Measurements from ENCODE around the gene GUCY1A2.
"Not testable (repeated sequence)": the region's sequence is repeated elsewhere in the genome, so short reads cannot be mapped to it uniquely, and the experiment has no call there.

Gene GUCY1A2

DNA sequence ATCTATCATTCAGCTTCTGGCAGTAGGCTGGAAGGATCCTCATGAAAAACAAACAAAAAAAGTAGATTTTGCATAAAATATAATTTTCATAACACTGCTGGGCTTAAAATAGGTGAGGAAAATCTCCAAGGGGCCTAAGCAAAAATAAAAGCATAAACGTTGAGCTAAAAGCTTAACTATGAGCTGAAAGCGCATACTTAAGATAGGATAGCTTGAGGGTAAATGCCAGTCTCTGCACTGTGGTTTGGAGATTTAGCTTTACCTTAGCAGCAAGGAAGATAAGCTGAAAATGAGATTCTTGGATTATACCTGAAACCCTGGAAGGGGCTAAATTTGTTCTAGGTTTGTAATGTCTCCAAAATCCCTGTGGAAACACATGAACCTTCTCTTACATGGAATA lies 183.7 kb downstream of the GUCY1A2 start:
- DNase-seq: no peak

DNA sequence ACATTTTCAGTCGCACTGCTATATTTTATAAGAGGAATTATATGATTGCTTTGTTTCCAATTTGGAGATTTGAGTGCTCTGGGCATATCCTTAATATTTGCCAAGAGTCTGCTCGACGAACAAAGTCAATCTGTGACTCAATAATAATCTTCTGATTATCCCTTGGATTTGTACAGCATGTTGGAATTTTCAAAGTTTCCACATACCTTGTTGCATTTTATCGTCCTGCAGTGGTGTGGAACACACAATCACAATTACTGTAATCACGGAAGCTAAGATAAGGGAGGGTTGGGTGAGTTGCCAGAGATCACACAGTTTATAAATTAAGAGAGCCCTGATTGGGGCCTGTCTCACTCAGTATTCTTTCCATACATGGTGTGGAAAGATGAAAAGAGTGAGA lies 189.3 kb downstream of the GUCY1A2 start:
- DNase-seq: no peak

DNA sequence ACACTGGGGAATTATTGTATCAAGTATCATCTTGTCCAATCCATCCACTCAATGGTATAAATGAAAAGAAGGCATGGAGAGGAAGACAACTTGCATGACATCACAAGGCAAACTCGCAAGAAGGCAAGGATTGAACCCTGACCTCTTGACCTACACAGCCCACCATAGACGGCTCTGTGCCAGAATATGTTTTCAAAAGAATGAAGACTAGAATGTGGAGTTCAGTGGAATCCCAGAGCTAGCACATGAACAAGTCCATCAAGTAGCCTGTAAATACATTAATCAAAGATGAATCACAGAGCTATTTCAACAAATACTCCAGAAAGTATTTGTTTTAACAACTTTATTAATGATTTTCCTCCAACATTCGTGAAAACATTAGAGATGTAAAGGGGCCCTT lies 189.7 kb downstream of the GUCY1A2 start:
- no peak for DNase-seq

DNA sequence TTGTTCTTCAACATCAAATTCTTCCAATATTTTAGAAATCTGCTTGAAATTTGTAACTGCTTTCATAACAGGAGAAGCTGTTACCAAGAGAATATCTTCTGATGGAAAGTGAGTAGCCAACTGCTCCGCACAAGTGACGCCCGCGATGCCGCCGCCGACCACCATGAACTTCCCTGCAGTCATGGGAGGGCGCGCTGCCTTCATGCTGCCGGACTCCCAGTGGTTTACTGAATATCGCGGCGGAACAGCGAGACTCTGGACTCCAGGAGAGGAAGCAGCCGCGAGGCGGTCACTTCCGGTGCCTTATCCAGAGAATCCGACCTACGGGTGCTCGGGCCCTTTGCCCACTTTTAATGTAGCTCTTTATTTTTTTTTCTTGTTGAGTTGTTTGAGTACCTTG lies 190.6 kb downstream of the GUCY1A2 start:
- DNase-seq: no peak

DNA sequence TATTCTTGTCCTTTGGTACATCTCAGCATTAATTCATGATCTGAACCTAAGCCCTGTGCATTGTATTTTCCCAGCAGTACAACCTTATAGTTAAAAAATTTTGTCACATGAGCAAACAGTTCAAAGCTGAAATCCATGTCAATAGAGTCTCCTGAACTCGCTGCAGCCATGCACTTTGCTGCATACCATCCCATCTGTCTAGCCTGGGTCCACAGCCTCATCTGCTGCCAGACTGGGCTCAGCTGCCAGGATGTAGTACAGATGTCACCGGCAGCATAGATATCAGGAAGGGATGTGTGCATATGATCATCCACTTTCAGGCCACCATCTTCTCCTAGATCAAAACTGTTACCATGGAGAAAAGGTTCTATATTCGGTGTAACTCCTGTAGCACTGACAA lies 191.7 kb downstream of the GUCY1A2 start:
- DNase-seq: not testable (repeated sequence)

DNA sequence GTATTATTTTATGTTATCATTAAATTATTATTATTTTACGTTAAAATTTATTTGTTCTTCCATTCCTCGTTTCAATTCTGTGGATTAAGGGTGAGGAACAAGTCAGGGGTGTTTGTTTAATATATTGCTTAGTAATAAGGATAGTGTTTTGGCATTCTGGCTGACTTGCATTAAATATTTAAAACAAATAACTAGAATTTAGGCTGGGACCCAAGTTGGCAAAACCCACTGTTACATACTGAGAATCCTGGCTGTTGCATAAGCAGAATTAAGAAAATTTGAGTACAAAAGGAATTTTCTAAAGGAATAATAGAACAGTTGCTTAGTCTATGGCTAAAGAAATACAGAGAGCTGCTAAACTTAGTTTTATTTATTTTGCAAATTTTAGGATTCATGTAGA lies 196.4 kb downstream of the GUCY1A2 start:
- DNase-seq: no peak

DNA sequence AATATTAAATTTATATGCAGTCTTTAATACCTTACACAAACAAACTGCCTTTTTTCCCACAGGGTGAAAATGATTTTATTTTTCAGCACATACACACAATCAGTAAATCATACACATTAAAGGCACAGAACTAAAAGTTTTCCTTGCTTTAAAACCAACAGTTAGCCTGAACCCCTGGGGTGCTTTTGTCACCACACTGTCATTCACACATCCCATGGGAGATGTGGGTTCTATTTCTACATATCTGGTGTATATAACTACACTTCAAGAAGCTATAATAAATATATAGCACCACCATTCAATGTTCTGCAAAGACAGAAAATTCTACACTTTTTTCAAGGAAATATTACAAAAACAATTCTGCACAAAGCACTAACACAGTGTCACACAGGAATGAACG lies 197.0 kb downstream of the GUCY1A2 start:
- no peak for DNase-seq

DNA sequence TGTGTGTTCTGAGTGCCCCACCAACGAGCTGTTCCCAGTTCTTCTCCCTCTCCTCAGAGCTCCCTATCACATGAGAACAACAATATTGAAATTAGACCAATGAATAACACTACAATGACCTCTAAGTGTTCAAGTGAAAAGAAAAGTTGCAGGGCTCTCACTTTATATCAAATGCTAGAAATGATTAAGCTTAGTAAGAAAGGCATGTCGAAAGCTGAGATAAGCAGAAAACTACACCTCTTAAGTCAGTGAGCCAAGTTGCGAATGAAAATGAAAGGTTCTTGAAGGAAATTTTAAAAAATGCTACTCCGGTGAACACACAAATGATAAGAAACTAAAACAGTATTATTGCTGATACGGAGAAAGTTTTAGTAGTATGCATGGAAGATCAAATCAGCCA lies 199.8 kb downstream of the GUCY1A2 start:
- no peak for DNase-seq

DNA sequence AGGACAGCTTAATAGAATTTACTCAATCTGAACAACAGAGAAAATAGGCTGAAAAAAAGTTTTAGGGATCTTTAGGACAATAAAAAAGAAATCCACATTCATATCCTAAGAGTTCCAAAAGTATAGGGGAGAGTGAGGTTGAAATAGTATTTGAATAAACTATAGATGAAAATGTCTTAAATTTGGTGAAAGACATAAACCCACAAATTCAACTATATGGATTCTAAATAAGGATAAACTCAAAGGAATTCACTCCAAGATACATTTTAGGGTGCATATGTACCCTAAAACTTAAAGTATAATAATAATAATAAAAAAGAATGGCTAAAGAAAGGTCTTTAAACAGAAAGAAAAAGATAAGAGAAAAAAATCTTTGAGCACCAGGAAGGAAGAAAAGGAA lies 203.1 kb downstream of the GUCY1A2 start:
- DNase-seq: no peak

DNA sequence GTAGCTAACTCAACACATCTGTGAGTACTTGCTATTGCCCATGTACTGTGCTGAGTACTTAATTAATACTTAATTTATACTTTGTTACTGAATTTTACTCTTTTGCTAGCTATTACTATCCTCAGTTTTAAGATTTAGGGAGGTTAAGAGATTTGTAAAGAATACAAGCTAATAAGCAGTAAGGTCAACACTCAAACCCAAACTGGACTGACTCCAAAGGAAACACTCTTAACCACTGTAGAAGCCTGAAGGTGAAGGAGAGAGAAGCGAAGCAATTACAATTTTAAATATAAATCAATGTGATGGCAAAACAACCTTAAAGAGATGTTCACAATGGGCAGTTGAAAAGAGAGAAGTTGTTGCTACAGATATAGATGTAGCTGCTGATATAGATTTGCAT lies 204.5 kb downstream of the GUCY1A2 start:
- no peak for DNase-seq

DNA sequence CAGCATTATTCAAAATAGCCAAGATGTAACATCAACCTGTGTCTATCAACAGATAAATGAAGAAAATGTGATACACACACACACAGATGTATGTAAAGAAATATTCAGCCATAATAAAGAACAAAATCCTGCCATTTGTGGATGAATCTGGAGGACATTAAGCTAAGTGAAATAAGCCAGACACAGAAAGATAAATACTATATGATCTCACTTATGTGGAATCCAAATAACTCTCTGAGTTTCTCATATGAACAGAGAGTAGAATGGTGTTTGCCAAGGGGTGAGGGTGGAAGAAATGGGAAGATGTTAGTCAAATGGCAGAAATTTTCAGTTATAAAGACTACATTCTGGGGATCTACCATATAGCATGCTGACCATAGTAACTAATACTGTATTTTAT lies 224.2 kb downstream of the GUCY1A2 start:
- DNase-seq: no peak

DNA sequence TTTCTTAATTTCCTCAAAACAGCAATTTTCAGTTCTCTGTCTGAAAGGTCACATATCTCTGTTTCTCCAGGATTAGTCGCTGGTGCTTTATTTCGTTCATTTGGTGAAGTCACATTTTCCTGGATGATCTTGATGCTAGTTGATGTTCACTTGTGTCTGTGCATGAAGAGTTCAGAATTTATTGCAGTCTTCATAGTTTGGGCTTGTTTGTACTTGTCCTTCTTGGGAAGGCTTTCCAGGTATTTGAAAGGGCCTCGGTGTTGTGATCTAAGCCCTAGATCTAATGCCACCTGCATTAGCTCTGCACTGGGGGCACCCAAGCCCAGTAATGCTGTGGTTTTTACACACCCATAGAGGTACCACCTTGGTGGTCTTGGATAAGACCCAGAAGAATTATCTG lies 228.9 kb downstream of the GUCY1A2 start:
- no peak for DNase-seq

DNA sequence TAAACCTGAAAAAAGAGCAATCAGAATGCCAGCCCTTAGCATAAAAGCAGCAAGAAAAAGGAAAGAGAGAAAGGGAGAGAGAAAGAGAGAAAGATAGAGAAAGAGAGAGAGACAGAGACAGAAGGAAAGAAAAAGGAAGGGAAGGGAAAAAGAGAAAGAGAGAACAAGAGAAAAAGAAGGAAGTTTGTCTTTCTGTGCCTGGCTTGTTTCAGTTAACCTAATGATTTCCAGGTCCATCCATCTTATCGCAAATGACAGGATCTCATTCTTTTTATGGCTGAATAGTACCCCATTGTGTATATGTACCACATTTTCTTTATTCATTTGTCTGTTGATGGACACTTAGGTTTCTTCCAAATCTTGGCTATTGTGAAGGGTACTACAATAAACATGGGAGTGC lies 230.8 kb downstream of the GUCY1A2 start:
- no peak for DNase-seq

DNA sequence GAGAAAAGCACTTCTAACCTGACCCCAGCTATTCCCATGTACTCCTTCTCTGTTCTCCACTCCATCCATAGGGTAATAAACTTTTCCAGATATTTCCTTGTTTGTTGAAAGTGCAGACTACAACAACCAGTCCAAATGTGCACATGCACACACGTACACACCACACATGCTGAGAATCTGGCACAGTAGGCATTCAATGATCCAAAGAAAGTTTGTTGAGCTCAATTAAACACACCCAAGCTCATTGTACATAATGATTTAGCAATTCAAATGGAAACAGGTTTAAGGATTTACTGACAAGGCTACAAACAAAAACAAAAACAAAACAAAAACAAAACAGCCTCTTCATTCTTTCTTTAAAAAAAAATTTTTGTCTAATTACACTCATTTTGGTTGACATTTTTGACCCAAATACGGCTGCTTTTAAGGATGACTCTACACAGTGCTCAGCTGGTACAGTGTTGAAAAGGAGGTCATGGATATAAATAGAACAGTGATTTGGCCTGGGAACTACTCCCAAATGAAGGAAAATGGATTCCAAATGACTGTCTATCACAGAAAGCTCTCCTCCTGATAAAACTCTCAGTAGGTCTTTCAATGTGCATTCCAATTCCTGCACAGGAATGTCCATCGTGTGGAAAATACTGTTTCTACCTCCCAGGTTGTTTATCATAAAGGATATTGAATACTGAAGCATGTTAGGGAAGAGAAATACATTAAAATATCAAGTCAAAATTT lies 232.2 kb downstream of the GUCY1A2 start:
- DNase-seq: no peak

DNA sequence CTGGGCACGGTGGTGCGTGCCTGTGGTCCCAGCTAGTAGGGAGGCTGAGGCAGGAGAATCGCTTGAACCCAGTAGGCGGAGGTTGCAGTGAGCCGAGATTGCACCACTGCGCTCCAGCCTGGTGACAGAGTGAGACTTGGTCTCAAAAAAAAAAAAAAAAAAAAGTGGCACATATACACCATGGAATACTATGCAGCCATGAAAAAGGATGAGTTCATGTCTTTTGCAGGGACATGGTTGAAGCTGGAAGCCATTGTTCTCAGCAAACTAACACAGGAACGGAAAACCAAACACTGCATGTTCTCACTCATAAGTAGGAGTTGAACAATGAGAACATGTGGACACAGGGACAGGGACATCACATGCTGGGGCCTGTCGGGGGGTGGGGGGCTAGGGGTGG lies 241.0 kb downstream of the GUCY1A2 start:
- DNase-seq: not testable (repeated sequence)

DNA sequence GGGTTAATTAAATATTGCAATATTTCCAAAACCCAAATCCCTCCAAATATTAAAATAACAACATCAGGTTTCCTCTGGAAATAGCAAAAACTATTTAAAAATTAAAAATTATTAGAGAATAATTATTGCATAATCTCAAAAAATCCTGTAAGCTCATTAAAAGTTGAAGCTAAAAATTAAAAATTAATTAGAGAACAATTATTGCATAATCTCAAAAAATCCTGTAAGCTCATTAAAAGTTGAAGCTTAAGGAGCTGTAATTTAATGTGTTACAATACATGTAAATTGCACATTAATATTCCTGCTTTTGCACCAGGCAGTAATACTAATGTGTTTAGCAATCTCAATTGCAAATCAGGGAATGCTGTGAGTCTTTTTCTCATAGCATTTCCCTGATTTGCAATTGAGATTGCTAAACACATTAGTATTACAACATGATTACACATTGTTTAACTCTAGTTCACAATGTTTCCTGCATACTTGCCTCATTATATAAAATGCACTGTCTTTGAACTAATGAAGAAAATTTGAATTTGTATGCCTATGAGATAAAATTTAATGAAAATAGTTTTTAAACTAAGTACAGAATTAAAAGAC lies 247.7 kb downstream of the GUCY1A2 start:
- no peak for DNase-seq

DNA sequence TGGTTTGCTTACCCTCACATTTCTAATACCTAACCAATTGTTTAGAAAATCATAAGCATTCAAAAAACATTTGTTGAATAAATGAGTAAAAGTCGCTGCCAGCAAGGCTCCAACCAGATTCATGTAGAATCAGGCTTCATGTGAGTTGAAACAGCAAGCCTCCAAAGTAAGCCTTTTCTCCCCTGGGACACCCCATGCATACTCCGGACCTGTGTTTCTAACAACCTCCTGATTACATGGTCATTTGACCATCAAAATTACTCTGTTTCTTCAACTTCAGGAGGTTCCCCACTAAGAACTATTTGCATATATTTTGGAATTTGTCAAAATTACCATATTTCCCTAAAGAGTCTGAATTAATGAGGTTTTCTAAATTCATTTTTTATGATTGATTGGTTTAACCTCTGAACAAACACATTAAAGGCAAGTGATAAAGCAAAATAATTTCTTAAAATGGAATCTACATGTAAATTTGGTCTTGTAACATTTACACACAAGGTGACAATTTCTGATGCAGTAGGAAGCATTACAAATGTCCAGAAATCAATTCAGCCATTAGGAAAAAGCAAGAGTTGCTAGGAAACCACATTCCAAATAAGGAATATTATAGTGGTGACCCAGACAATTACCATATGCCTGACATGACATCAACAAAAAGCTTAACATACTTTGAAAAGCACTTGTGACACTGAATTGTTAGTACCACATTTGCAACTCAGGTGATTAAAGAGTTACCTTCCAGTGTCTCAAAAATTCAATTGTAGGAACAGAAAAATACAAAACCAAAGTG lies 252.6 kb downstream of the GUCY1A2 start:
- no peak for DNase-seq

DNA sequence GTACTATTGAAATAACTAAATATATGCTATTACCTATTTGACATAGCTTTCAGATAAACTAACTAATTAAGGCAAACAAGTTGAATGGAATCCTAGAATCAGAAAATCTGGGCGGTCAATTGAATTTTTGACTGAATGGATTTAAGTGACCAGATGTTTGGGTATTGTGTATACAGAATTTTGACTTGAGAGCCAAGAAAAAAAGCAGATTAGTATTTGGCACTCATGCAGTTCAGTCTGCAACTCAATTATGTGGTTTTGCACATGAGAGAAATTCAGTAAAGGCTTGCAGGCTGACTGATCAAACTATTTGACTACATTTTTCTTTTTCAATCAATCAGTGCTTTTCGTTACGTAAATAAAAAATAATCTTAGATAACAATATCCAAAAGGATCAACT lies 254.8 kb downstream of the GUCY1A2 start:
- no peak for DNase-seq

DNA sequence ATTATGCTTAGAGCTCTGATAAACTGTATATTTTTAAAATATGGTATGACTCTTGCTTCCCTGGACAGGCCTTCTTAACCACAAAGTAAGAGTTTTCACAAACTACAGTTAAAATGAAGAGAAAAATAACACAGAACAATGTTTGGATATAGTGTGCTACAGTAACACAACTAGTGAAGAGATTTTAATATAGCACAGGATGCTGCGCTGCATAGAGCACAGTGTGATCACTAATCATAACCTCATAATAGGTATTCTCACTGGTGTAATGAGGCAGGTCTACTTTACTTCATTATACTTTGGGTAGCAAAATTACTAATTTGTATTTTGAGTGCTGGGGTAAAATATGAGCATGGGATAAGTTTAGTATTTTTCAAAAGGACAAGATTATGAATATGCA lies 256.5 kb downstream of the GUCY1A2 start:
- no peak for DNase-seq

DNA sequence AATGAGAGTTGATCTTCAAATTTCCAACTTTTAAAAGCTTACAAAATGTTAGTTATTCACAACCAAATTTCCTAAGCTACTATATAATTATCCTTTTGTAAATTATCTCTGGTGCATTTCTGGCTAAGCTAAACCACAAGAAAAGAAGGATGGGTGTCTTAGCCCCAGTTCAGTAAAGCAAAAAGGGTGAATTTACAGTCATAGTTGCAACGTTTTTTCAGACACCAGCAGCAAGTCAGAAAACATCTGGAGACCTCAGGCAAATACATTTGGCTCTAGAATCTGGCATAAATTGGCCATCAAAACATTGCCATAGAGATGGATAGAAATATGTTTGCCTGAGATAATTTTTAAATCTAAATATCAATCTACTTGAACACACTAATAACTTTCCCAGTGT lies 257.0 kb downstream of the GUCY1A2 start:
- DNase-seq: no peak

DNA sequence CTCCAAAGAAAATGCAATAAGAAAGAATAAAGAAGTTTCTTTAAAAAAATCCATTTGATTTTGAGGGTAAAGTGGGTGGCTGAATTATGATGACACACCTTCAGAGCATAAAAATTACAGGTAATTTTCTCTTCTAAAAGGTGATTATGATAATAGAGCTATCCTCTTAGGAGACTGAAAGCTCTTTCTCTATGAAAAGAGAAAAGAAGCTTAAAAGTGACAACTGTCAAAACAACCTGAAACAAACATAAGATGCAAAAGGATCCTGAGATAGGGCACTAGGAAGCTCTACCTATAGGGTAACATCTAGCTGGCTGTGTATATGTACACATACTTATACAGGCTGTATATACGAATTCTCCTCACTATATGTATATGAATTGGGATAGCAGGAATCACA lies 270.2 kb downstream of the GUCY1A2 start:
- DNase-seq: no peak

DNA sequence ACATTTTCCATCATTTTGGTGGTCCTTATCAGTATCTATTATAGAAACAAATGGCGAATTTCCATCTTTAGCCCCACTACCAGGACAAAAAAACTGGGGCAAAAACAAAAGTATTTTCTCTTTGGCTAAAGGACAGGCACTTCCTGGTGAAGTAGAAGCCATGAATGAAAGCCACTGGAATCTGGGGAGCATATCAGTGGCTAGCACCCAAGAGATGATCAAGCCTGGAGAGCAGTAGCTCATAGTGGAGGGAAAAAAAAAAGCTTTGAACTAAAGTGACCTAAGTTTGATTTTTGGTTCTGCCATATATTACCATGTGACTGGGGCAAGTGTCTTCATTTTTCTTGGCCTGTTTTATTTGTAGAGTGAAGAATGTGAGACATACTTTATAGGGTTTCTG lies 272.3 kb downstream of the GUCY1A2 start:
- DNase-seq: no peak

DNA sequence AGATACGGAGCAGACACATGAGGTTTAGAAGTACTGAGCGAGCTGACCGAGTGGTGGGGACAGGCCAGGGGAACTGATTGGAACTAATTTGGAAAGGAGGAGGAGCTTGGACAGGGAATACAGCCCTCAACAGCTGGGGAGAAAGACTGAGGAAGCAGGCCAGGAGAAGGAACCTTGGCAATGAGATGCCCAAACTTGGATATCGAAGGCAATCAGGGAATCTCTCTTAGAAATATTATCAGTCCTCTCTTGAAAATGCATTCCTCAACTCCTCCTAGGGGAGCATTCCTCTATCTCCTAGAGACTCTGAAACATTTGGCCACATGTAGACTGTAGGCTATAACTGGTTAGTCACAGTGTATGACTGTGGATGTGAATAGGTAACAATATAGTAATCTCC lies 284.6 kb downstream of the GUCY1A2 start:
- no peak for DNase-seq

DNA sequence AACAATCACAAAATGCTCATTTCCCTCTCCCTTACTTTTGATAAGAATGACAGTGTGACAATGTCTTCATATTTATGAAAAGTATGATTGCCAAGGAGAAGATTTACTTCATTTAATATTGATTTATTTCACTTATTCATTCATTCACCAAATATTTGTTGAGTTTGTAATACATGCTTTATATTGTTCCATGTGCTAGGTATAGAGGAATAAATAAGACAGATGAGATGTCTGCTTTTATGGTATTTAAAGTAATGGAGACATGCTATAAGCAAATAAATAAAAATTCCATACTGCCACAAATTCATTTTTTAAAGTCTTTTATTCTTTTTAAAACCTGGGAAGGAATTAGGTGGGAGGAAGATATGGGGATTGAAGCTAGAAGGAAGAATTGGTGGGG lies 289.4 kb downstream of the GUCY1A2 start:
- DNase-seq: no peak

Measured in NCI-H1105 (cell line).